ENCODE measurements around the gene RASAL3. TPM values are rescaled to one million over a fixed set of nuclear protein-coding genes. Genes with fewer than 3 reads are reported as not detected.
"Not testable (repeated sequence)": the region's sequence is repeated elsewhere in the genome, so short reads cannot be mapped to it uniquely, and the experiment has no call there.

RASAL3 gene
- 1 to 10 TPM in 2 of 3 donors, under 1 TPM in 1; 0.61 to 1.5 (median 1.0) TPM for polyA plus RNA-seq (ENCODE audit: insufficient read length in 3 of 3)

DNA sequence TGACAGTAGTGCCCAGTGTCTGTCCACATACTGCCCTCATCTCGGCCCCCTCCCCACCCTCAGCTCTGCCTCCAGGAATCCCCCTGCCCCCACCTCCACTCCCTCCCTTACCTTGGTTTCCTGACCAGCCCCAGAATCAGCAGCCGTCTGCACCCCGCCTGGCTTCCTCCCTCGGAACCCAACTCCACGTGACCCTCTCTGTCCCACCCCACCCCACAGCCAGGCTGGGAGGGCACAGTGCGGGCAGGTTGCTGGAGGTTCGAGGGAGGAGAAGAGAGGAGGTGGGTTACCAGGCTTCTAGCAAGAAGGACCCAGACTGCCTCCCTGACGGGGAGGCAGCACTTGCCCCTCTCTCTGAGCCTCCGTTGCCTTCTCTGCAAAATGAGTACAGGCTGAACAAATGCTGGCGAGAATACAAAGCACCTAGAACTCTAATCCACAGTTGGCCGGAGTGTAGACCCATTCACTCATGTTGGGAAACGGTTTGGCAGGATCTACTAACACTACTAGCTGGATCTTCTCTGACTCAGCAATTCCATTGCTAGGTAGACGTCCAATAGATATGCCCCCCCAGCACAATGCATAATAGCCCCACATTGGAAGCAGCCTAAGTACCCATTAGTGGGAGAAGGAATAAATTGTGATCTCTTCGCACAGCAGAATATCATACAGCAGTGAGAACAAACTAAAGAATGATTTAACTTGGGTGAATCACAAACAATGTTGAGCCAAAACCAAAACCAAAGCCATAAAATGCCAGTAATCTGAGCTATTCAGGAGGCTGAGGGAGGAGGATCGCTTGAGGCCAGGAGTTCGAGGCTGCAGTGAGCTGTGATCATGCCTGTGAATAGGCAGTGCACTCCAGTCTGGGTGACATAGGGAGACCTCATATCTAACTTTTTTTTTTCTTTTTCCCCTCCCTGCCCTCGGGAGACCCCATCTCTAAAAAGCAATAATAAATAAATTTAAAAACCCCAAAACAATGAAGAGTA, at the start of gene RASAL3:
RASAL3 (minus strand) TSS at position 151 of the 992 bp plus-strand sequence. CDS start 186 bp downstream, outside the sequence.
- no peak for DNase-seq (ENCODE audit: low read depth in 3 of 3, low spot score in 2 of 3)

DNA sequence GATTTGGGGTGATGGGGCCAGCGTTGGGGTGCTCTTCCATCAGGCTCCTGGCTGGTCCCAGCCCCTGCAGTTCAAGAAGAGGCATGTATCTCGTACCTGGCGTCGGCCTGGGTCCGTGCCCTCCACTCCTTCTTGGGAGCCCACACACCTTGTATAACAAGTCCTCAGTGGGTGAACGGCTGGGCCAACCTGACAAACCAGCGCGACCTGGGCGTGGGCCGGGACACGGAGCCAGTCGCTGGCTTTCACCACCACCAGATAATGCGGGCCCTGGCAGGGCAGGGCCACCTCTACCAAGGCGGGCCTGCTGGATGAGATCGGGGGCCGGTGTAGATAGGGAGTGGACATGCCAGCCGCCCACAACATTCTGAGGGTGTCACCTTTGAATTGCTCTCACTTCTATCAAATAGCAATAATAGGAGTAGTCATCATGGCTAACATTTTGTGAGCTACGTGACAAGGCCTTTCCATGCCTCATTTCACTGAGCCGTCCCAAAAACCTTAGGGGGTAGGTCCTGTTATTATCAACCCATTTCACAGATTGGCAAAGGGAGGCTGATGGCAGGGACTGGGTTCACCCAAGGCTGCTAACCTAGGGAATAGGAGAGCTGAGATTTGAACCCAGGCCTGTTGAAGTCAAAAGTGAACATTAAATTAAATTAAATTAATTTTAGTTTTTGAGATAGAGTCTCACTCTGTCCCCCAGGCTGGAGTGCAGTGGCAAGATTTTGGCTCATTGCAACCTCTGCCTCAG, 47.5 kb upstream of the RASAL3 start:
- DNase-seq (ENCODE audit: low read depth in 3 of 3, low spot score in 2 of 3): no peak

DNA sequence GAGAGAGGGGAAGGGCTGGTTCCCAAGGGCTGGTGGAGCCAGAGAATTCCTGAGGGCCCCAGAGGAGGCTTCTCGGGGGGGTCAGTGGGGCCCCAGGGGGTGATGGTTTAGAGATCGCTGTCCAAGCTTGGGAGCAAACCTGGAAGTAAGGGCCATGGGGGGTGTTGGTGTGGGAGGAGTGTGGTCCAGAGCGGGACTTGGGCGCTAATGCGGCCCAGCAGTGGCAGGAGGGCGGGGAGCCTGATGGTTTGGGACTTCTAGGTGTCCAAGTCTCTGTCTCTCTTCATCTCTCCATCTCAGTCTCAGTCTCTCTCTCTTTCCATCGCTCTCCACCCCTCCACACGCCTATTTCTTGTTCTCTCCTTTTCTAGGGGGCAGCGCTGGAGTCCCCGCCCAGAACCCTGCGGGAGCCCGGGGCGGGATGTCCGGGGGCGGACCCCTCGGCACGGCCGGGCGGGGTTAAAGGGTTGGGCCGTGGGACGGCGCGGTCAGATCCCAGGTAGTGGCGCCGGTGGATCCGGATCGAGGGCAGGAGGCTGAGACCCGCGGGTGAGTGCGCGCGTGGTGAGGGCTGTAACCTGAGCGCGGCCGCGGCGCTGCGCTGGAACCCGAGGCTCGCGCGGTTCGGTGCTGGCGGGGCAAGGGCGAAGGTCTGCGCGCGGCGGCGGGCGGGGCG, 43.8 kb upstream of the RASAL3 start, which contains the start of gene CYP4F22:
CYP4F22 (plus strand) TSS at position 491 of the 676 bp plus-strand sequence. CDS start 16,812 bp downstream, outside the sequence.
- no peak for DNase-seq (ENCODE audit: low read depth in 3 of 3, low spot score in 2 of 3)

DNA sequence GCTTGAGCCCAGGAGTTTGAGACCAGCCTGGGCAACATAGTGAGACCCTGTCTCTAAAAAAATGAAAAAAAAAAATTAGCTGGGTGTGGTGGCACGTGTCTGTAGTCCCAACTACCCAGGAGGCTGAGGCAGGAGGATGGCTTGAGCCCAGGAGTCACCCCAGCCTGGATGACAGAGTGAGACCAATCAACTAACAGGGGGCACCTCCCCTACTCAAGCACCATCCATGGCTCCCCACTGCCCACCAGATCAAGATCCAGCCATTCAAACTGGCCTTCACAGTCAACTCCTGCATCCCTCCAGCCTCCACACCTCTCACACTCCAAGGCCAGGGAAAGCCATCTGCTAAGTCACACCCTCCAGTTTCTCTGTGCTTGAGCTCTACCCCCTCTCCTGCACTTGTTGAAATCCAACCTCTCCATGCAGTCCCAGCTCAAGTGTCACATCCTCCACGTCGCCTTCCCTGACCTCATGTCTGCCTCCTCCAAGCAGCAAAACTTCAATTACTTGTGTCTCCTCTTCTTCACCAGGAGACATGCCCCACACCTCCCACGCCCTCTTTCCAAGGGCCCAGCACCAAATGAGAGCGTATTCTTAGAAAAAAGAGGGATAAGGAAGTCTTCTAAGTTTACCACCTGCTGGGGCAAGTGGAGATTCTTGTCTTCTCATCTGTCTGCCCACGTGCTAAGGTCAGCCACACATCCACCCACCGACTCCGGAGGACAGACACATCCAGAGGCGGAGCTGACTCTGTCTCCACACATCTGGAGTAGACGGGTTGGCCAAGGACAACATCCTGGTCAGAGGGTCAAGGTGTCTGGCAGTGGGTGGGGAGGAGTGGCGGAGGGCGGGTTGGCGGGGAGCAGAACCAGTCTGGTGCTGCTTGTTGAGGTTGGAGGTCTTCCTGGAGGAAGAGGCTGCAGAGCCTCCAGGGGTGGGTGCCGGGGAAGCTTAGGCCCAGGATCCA, 43.0 kb upstream of the RASAL3 start:
- no peak for DNase-seq (ENCODE audit: low read depth in 3 of 3, low spot score in 2 of 3)

DNA sequence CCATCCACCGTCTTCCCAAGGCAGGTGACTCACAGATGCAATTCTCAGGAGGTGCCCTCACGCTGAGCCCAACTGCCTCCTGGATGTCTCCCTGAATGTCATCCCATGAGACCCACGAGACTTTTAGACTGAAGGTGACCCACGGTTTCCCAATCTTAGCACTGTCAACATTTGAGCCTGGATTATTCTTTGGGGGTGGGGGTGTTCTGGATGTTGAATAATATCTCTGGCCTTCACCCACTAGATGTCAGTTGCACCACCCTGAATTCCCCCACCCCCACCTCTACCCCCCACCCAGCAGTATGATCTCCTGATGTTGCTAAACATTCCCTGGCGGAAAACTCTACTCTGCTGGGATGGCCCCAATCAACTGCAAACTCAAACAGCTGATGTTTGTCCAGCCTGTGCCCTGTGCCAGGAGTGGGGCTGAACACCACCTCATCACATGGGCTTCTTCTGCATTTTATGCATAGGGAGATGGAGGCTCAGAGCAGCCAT, 41.8 kb upstream of the RASAL3 start:
- DNase-seq (ENCODE audit: low read depth in 3 of 3, low spot score in 2 of 3): no peak

DNA sequence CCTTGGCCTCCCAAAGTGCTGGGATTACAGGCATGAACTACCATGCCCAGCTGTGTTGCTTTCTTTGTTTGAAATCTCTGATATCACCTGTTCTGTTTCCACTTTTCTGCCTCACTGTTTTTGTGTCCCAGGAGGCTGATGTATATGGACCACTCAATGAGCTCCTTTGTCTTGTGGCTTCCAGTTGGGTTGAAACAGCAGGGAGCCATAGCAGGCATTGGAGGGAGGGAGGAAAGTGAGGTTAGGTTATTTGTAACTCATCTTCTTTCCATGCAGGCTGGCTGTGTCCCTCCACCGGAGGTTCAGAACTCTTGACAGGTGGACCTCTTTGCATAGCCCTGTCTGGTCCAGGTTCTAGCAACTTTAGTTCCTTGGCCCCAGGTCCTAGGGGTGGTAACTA, 37.9 kb upstream of the RASAL3 start:
- DNase-seq (ENCODE audit: low read depth in 3 of 3, low spot score in 2 of 3): no peak

DNA sequence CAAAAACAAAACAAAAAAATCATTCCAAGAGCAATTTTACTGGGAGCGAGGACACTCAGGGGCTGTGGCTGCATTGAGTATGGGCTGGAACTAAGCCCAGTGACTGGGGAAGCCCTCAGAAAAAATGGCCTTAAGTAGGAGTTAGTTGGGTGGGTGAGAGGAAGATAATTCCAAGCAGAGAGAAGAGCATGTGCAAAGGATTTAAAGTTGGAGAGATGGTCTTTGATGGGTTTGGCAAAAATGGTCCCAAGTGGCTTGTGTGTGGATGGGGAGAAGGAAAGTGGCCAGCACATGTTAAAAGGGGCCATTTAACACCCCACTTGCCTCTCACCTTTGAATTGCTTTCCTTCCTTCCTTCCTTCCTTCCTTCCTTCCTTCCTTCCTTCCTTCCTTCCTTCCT, 37.3 kb upstream of the RASAL3 start:
- DNase-seq (ENCODE audit: low read depth in 3 of 3, low spot score in 2 of 3): no peak

DNA sequence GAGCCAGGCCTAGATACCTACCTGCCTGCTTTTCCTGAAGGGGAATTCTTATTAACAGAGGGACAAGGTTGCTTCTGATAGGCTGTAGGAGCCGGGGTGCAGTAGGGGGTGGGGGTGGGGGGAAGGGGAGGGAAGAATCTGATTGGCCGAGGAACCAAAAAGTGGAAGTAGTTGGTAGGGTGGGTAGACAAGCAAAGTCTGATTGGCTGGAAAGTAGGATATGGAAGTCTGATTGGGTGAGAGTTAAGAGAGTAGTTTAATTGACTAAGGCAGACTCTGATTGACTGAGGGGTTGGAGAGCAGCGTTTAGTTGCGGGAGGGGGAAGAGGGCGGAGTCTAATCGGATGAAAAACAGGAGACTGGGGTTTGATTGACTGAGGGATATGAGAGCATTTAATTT, 34.6 kb upstream of the RASAL3 start:
- no peak for DNase-seq (ENCODE audit: low read depth in 3 of 3, low spot score in 2 of 3)

DNA sequence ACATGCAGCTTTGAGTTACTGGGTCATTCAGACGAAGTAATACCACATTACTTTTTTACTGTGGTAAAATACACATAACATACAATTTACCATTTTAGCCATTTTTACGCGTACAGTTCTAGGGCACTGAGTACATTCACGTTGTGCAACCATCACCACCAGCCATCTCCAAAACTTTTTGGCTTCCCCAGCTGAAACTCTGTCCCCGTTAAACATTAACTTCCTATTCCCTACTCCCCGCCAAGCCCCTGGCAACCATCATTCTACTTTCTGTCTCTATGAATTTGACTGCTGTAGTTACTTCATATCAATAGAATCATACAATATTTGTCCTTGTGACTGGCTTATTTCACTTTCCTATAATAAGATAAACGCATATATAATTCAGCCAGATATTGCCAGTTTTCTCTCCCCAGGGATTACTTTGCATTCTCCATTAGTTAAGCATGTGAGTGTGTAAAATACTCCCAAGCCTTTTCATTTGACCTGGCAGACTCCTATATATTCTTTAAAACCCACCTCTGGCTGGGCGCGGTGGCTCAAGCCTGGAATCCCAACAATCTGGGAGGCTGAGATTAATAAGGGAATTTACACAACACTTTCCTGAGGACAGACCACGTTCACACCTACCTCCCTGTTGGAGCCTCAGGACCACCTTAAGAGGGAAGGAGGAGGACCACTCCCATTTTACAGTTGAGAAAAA, 34.0 kb upstream of the RASAL3 start:
- no peak for DNase-seq (ENCODE audit: low read depth in 3 of 3, low spot score in 2 of 3)

DNA sequence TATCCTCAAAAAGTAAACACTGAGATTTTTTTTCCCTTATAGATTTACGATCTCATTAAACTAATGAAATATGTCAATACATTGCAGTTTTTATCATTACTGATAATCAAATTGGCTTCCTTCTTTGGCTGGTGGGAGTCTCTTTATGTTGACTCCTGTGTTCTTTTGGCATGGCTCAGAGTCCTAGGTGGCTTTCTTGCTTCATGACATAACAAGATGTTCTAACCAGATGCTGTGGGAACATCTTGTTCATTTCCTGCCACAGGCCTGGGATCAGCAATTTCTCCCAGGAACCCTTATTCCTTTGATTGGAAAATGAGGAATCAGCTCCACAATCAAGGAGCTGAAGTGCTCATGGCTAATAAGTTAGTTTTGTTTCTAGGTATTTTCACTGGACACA, 30.8 kb upstream of the RASAL3 start:
- DNase-seq (ENCODE audit: low read depth in 3 of 3, low spot score in 2 of 3): no peak

DNA sequence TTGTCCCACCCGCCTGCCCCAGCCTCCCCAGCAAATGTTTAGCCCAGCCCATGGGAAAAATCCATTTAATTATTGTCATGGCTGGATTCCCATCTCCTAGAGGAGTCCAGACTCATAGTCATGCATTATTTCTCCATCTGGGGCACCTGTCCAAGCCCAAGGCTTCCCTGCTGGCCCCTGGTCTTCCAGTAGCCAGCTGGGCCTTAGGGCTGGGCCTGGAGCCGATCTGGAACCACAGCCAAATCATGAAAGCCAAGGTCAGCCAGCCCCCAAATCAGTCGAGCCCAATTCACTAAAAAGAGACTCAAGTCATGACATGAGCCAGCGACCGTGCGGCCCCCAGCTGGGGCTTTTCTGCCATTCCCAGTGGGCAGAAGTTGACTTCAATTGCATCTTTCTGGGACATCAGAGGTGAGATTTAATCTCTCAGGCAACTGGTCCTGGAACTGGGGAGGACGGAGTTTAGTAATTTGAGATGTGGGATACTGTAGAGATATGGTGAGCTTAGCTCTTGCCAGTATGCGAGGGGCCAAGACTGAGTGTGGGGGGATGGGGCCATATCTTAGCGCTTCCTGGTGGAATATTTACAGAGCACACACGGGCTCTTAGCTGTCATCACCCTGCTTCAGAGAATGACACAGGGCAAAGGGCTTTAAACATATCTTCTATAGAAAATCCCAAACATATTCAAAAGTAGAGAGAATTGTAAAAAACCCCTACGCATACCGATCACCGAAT, 24.3 kb upstream of the RASAL3 start:
- DNase-seq (ENCODE audit: low read depth in 3 of 3, low spot score in 2 of 3): no peak

DNA sequence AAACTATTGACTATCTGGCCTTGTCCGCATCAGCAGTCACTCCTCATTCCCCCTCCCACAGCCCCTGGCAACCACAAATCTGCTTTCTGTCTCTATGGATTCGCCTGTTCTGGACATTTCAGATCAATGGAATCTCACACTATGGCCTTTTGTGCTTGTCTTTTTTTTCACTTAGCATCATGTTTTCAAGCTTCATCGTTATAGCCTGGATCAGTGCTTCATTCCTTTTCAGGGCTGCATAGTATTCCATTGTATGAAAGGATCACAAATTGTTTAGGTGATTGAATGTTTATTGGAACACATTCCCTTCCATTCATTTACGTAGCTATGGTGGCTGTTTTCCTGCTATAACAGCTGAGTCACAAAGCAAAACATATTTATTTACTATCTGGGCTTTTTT, 22.7 kb upstream of the RASAL3 start:
- DNase-seq (ENCODE audit: low read depth in 3 of 3, low spot score in 2 of 3): no peak

DNA sequence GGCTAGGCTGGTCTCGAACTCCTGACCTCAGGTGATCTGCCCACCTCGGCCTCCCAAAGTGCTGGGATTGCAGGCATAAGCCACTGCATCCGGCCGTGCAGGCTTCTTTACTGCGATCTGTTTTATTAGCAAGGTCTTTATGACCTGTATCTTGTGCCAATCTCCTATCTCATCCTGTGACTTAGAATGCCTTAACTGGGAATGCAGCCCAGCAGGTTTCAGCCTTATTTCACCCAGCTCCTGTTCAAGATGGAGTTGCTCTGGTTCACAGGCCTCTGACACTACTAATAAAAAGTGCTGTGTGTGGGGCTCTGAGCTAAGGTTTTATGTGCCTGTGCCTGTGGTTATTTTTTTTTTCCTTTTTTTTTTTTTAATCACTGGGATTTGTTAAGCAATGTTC, 21.4 kb upstream of the RASAL3 start:
- not testable (repeated sequence) for DNase-seq (ENCODE audit: low read depth in 3 of 3, low spot score in 2 of 3)

DNA sequence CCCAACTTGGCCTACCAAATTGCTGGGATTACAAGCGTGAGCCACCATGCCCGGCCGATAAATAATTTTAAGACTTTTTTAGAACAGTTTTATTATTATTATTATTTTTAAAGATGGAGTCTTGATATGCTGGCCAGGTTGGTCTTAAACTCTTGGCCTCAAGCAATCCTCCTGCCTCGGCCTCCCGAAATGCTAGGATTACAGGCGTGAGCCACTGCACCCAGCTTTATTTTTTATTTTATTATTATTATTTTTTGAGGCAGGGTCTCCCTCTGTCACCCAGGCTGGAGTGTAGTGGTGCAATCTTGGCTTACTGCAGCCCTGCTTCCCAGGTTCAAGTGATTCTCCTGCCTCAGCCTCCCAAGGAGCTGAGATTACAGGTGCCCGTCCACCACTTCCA, 16.7 kb upstream of the RASAL3 start:
- not testable (repeated sequence) for DNase-seq (ENCODE audit: low read depth in 3 of 3, low spot score in 2 of 3)

DNA sequence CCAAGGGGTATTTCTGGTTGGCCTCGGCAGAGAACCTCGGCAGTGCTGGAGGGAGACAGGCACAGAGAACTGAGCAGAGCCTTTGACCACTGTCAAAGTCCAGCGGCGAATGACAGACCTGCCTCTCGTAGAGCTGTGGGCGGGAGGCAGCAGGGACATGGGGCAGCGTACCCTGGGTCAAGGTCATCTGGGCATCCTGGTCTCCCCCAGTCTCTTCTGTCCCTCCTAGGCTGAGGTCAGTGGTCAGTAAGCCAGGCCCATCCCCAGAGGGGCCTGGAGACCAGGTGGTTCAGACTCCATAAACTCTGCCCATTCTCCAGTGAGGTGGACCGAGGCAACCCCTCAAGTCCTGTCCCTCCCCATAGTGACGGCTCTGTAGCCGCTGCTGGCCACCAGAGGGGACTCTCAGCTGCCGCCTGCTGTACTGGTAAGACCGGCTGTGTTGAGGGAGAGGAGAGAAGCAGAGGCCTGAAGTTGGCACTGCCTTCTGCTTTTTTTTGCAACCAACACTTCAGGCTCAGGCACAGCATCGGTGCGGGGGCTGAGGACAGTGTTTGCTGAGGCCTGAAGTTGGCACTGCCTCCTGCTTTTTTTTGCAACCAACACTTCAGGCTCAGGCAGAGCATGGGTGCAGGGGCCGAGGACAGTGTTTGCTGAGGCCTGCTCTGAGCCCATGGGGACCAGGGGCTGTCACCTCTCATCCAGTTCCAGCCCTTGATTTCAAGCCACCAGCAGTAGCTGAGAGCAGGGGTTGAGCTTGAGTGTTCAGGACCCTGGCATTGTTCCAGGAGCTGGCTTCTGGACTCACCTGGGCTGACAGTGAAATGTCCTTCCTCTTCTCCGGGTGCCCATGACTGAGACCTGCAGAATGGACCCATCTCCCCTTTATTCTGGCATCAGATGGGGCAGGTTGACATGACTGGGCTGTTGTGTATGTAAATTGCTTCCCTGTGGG, 15.3 kb upstream of the RASAL3 start, which contains the start of gene PGLYRP2:
PGLYRP2 (minus strand) TSS at position 111 of the 955 bp plus-strand sequence. CDS start 130 bp downstream, outside the sequence.
- DNase-seq (ENCODE audit: low read depth in 3 of 3, low spot score in 2 of 3): no peak

DNA sequence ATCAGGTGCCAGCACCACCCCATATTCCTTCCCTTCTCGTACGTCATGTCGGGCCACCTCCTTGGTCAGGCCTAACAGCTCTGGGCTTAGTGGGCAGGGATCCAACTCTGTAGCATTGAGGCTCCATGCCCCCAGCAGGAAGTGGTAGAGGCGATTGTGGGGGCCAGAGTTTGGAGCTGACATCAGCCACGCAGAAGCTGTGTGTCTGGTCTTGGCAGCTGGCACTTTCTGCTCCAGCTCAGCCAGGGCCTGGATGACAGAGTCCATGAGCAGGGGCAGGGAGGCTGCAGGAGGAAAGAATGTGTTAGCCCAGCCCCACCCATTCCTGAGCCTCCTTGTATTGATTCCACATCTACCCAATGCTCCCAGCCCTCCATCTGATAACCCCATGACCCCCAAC, 12.0 kb upstream of the RASAL3 start:
- no peak for DNase-seq (ENCODE audit: low read depth in 3 of 3, low spot score in 2 of 3)

DNA sequence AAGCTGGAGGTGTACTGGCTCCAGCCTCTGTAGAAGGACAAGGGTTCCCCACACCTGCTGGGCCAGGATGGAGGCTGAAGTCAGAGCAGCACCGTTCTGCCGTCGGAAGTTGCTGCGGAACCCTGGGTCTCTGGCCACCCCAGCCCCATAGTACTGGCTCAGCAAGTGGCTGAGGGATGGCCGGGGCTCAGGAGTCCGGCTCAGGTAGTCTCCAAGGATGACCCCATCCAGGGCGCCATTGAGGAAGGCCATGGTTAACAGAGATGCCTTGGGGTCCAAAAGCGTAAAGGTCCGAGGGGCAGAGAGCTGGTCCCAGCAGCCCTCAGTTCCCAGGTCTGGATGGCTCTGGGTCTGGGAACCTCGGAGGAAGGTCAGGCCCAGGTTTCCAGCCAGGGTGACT, 11.3 kb upstream of the RASAL3 start:
- DNase-seq (ENCODE audit: low read depth in 3 of 3, low spot score in 2 of 3): no peak
